OCI-LY1 (cell line): ENCODE data around the gene PCSK4.

Experiments used
- H2AFZ ChIP-seq: fragments of 200-600 bp; sonication (generic), shearing (Covaris generic); 2 replicates; pipeline ENCODE4 v1.6.0; 2014; ENCODE audit warnings: antibody characterized with exemption, mild to moderate bottlenecking, low read length
- H3F3A ChIP-seq: fragments of 200-600 bp; sonication (generic), shearing (Covaris generic); 2 replicates; pipeline ENCODE4 v1.6.0; 2014; ENCODE audit warnings: mild to moderate bottlenecking, antibody characterized with exemption, low read length, moderate library complexity; ENCODE audit not compliant: insufficient read depth
- H3K27ac ChIP-seq: fragments of 200-600 bp; sonication (generic); 2 replicates; pipeline ENCODE4 v1.5.1; 2014; ENCODE audit warnings: low read length, mixed run types, mild to moderate bottlenecking, low read depth; ENCODE audit not compliant: poor library complexity, severe bottlenecking
- H3K27me3 ChIP-seq: fragments of 200-600 bp; sonication (generic); 2 replicates; pipeline ENCODE4 v1.6.0; 2014; ENCODE audit warnings: antibody characterized with exemption, mild to moderate bottlenecking, low read length, moderate library complexity; ENCODE audit not compliant: insufficient read depth
- H3K36me3 ChIP-seq: fragments of 200-600 bp; sonication (generic); 2 replicates; pipeline ENCODE4 v1.6.1; 2014; ENCODE audit warnings: mild to moderate bottlenecking, antibody characterized with exemption, low read length, moderate library complexity, mixed read lengths; ENCODE audit not compliant: insufficient read depth
- H3K4me1 ChIP-seq: fragments of 200-600 bp; sonication (generic); 2 replicates; pipeline ENCODE4 v1.5.1; 2014; ENCODE audit warnings: mild to moderate bottlenecking, low read length, moderate library complexity; ENCODE audit not compliant: insufficient read depth, severe bottlenecking
- H3K4me2 ChIP-seq: fragments of 200-600 bp; sonication (generic), shearing (Covaris generic); 2 replicates; pipeline ENCODE4 v1.6.1; 2014; ENCODE audit warnings: low read length
- H3K4me3 ChIP-seq: fragments of 200-600 bp; sonication (generic); 2 replicates; pipeline ENCODE4 v1.5.1; 2014; ENCODE audit warnings: low read length, low read depth, mild to moderate bottlenecking, mixed read lengths; ENCODE audit not compliant: poor library complexity, severe bottlenecking
- H3K79me2 ChIP-seq: fragments of 200-600 bp; shearing (Covaris generic); 2 replicates; pipeline ENCODE4 v1.6.1; 2016; ENCODE audit warnings: mixed run types, low read length, mixed read lengths; ENCODE audit not compliant: insufficient read depth
- H3K9ac ChIP-seq: fragments of 200-600 bp; sonication (generic), shearing (Covaris generic); 2 replicates; pipeline ENCODE4 v1.6.1; 2014; ENCODE audit warnings: mild to moderate bottlenecking, low read length, mixed read lengths
- H3K9me2 ChIP-seq: fragments of 200-600 bp; sonication (generic), shearing (Covaris generic); 2 replicates; pipeline ENCODE4 v1.6.1; 2014; ENCODE audit warnings: low read depth, mild to moderate bottlenecking, low read length, mixed read lengths
- H3K9me3 ChIP-seq: fragments of 200-600 bp; shearing (Covaris generic); 2 replicates; pipeline ENCODE4 v1.6.1; 2014; ENCODE audit warnings: low read length, mixed read lengths
- H4K20me1 ChIP-seq: fragments of 200-600 bp; sonication (generic), shearing (Covaris generic); 2 replicates; pipeline ENCODE4 v1.6.0; 2016; ENCODE audit warnings: mild to moderate bottlenecking, low read length; ENCODE audit not compliant: insufficient read depth
- CTCF ChIP-seq: fragments of 200-600 bp; sonication (generic), shearing (Covaris generic); IDR thresholded peaks from 2 replicates; pipeline ENCODE4 v1.5.1; 2017; ENCODE audit warnings: mild to moderate bottlenecking, antibody characterized with exemption, low read length, moderate library complexity, mixed read lengths
- EZH2 ChIP-seq: fragments of 200-600 bp; sonication (generic), shearing (Covaris generic); IDR thresholded peaks from 2 replicates; pipeline ENCODE4 v1.8.0; 2017; ENCODE audit warnings: borderline replicate concordance, mixed run types, mild to moderate bottlenecking, antibody characterized with exemption, low read length, moderate library complexity, mixed read lengths

PCSK4 gene

GRCh38 chr19:1475751-1476437 lies 14.3 kb downstream of the PCSK4 start:
- H3K9me2 ChIP-seq = no peaks in the 10 kb centered on the region
- H3F3A ChIP-seq = no peaks in the 10 kb centered on the region
- H3K79me2 ChIP-seq = no peaks in the 10 kb centered on the region
- no peak for TF ChIP-seq EZH2
- TF ChIP-seq CTCF = no peak
- H3K9me3 ChIP-seq = no peaks in the 10 kb centered on the region
- no peak overlapping the region for H3K27ac ChIP-seq
- no peak overlapping the region for H3K4me2 ChIP-seq
- no peak overlapping the region for H3K9ac ChIP-seq
- no peak overlapping the region for H3K4me3 ChIP-seq
- H3K27me3 ChIP-seq = peaks cover 18% of the 10 kb centered on the region; the same call in 1 of the 2 replicates
- H3K4me1 ChIP-seq = peaks cover 19% of the 10 kb centered on the region
- H4K20me1 ChIP-seq = no peaks in the 10 kb centered on the region
- H3K36me3 ChIP-seq = peaks cover 18% of the 10 kb centered on the region
- no peak overlapping the region for H2AFZ ChIP-seq

- no peaks in the 10 kb centered on the region for H3F3A ChIP-seq
- H3K9me3 ChIP-seq = no peaks in the 10 kb centered on the region
- peaks cover 18% of the 10 kb centered on the region for H3K36me3 ChIP-seq
- H3K27ac ChIP-seq = no peak overlapping the region
- H3K9me2 ChIP-seq = no peaks in the 10 kb centered on the region
- peaks cover 18% of the 10 kb centered on the region; the same call in 1 of the 2 replicates for H3K27me3 ChIP-seq
- no peak overlapping the region for H2AFZ ChIP-seq
- no peak overlapping the region for H3K9ac ChIP-seq
- peaks cover 26% of the 10 kb centered on the region for H3K4me1 ChIP-seq
- no peak for TF ChIP-seq CTCF
- TF ChIP-seq EZH2 = no peak
- H3K79me2 ChIP-seq = no peaks in the 10 kb centered on the region
- no peak overlapping the region for H3K4me2 ChIP-seq
- no peak overlapping the region for H3K4me3 ChIP-seq
- H4K20me1 ChIP-seq = no peaks in the 10 kb centered on the region
Measured at GRCh38 chr19:1474765-1475351, 15.3 kb downstream of the PCSK4 start.

GRCh38 chr19:1474011-1474764 lies 16.0 kb downstream of the PCSK4 start:
- H3K27ac ChIP-seq = no peak overlapping the region
- no peak for TF ChIP-seq CTCF
- no peak for TF ChIP-seq EZH2
- H3K79me2 ChIP-seq = no peaks in the 10 kb centered on the region
- no peak overlapping the region for H2AFZ ChIP-seq
- no peaks in the 10 kb centered on the region for H3F3A ChIP-seq
- H3K4me3 ChIP-seq = no peak overlapping the region
- H3K36me3 ChIP-seq = peaks cover 18% of the 10 kb centered on the region
- no peaks in the 10 kb centered on the region for H4K20me1 ChIP-seq
- peaks cover 18% of the 10 kb centered on the region; the same call in 1 of the 2 replicates for H3K27me3 ChIP-seq
- H3K9ac ChIP-seq = no peak overlapping the region
- H3K4me1 ChIP-seq = peaks cover 20% of the 10 kb centered on the region
- H3K4me2 ChIP-seq = no peak overlapping the region
- no peaks in the 10 kb centered on the region for H3K9me3 ChIP-seq
- no peaks in the 10 kb centered on the region for H3K9me2 ChIP-seq
